ENCODE measurements around the gene FBXL15. TPM values are rescaled to one million over a fixed set of nuclear protein-coding genes. Genes with fewer than 3 reads are reported as not detected.

Gene FBXL15
- total and polyA plus RNA-seq, 2 of the 13 experiments (the other 11 are each of a cell fraction or from before 2014, with no cell fraction given), result 4.3 to 8.3 TPM

GRCh38 chr10:102399217-102400021 is 21.2 kb upstream of the FBXL15 start (continued):
- TF ChIP-seq THRA (CRISPR knock-in tag; IDR thresholded peaks at IDR 0.05; ENCODE audit: borderline replicate concordance) (peak; percentile 54; the same call in 1 of the 2 replicates), ZNF772 (CRISPR knock-in tag; IDR thresholded peaks at IDR 0.05) (peak; percentile 93), AKNA (CRISPR knock-in tag; IDR thresholded peaks at IDR 0.05; ENCODE audit: borderline replicate concordance) (no peak), E2F2 (CRISPR knock-in tag; IDR thresholded peaks at IDR 0.05; ENCODE audit: borderline replicate concordance) (no peak), PBX2 (CRISPR knock-in tag; IDR thresholded peaks at IDR 0.05) (no peak), GABPB1 (CRISPR knock-in tag; IDR thresholded peaks at IDR 0.05) (peak; percentile 85), ZNF800 (CRISPR knock-in tag; IDR thresholded peaks at IDR 0.05) (peak; percentile 98; the same call in 1 of the 2 replicates), HOMEZ (CRISPR knock-in tag; IDR thresholded peaks at IDR 0.05; ENCODE audit: low read depth) (no peak), ZNF558 (CRISPR knock-in tag; IDR thresholded peaks at IDR 0.05; ENCODE audit: borderline replicate concordance) (no peak), ZMAT3 (CRISPR knock-in tag; conservative IDR thresholded peaks at IDR 0.05) (no peak; the same call in 1 of the 2 replicates), MZF1 (CRISPR knock-in tag; IDR thresholded peaks at IDR 0.05; ENCODE audit: borderline replicate concordance) (no peak), PATZ1 (CRISPR knock-in tag; IDR thresholded peaks at IDR 0.05) (peak; percentile 93)

All from HepG2 (cell line).